DMS79 treated with DMSO at 0.1 percent for 48 hours (cell line): ENCODE results near the gene FHIP1A.

Experiments used
- DNase-seq: peaks from one replicate; lab custom pipeline; 2025; lab: John Stamatoyannopoulos, UW

The FHIP1A gene

GRCh38 chr4:151417766-151418376, 8.9 kb downstream of the FHIP1A start:
- no peak for DNase-seq

- DNase-seq: no peak
Observed at GRCh38 chr4:151418385-151418784, 9.4 kb downstream of the FHIP1A start.

DNA sequence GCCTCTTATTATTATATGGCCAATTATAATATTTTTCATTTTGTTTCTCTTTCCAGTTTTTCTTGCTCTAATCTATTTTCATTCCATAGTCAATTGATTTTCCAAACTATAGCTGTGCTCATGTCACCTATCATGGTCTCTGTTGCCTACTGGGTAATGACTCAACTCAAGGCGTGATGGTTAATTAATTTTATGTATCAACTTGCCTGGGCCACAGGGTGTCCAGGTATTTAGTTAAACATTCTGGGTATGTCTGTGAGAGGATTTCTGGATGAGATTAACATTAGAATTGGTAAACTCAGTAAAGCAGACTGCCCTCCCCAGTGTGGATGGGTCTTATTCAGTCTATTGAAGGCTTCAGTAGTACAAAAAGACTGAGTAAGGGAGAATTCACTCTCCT, 9.9 kb downstream of the FHIP1A start:
- DNase-seq: no peak

DNA sequence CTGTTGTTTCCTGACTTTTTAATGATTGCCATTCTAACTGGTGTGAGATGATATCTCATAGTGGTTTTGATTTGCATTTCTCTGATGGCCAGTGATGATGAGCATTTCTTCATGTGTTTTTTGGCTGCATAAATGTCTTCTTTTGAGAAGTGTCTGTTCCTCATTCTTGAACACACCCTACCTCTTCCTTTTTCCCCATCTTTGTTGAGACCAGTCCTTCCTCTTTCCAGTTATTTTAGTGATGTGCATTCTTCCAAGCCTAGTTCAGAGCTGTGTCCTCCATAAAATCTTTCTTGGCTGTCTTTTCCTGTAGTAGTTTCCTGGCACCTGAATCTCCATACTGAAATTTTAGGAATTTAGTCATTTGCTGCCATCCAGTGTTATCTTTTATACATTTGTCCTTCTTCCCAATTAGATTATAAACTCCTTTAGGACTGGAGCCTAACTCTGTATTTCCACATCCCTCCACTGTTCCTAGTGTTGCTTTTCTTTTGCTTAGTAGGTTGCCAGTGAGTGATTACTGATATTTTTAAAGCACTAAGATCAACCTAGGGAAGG, 11.4 kb downstream of the FHIP1A start:
- DNase-seq: no peak

DNA sequence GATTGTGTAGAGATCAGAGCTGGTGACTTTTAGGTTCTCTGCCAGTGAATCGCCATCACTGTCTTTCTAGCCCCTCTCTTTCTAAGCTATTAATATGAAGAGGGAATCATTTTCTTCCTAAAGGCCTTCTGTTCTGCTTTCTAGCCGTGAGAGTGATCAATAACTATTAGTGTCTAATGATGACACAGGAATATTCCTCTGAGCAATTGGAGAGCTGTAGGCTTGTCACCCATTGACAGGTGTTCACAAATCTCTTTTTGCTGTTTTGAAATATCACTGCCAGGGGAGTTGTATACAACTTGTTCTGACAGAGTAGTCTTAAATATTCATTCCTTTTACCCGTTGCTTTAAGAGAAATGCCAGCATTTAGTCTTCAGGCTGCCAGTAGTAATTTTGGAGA, 13.9 kb downstream of the FHIP1A start:
- DNase-seq: no peak

GRCh38 chr4:151426513-151426912, 17.5 kb downstream of the FHIP1A start:
- no peak for DNase-seq

DNA sequence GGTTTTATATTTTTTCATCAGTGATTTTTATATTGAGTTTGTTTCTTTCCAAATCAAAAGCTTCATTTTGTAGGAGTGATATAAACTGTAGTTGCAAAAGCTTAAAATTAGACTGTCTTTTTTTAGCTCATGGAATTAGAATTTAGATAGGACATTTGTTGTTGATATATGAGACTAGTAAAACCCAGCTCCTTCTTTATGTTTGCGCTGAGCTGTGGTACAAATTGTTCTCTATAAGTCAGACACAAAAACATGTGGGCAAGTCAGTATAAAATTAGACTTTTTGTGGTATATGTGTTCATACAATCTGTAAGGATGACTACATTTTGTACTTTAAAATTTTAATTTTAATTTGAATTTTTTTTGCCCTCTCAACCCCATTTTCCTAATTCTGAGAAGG, 18.3 kb downstream of the FHIP1A start:
- DNase-seq: no peak

DNA sequence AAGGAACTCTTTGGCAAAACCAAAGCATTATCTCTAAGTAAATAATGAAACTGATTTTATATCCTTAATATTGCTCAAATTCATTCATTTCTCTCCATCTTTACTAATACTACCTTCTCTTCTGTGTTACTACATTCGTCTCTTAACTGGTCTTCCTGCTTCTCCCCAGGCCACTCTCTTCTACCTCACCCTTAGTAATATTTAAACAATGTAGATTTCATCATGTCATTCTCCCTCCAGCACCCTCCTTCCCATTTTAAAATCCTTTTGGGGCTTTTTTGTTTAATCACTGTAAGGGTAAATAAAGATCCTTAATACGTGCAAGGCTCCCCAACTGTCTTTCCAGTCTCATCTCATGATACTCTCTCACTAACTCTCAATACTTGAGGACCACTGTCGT, 19.4 kb downstream of the FHIP1A start:
- no peak for DNase-seq

GRCh38 chr4:151429957-151430570, 21.1 kb downstream of the FHIP1A start:
- DNase-seq: no peak

- DNase-seq: no peak
Observed at GRCh38 chr4:151430740-151431457, 21.9 kb downstream of the FHIP1A start.

DNA sequence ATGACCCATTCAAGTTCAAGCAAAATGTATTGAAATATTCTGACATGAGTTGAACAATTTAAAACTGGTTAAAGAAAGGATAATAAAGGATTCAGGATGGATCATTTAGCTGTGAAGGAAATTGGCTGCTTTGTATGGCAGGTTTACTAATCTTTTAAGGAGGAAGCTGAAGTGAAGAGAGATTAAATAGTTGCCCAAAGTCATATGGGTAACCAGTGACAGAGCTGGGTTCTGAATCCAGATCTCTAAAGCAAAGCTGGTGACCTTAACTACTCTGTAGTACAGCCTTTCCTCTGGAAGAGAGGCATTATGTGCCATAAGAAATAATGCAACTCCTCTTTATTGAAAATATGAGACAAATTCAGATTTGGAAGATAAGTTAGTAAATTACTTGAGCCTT, 22.8 kb downstream of the FHIP1A start:
- no peak for DNase-seq

- no peak for DNase-seq
Observed at GRCh38 chr4:151432654-151433053, 23.7 kb downstream of the FHIP1A start.

- no peak for DNase-seq
Observed at GRCh38 chr4:151434183-151434860, 25.3 kb downstream of the FHIP1A start.

DNA sequence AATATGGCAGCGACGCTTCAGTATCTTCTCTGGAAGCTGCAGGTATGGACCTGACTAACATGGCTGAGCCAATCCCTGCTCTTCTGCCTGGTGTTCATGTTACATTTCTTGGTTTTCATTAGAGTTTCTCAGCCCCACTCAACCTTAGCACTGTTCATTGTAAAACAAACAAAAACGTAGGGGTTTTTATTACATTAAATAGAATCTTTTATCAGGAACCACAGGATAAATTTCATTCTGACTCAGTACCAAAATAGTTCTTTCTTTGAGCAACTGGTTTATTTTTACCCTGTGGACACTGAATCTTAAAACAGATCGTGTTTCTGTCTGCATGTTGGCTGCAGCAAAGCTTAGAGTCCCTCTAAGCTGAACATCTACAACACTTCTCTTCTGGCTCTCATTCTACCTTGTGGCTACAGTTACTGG, 27.1 kb downstream of the FHIP1A start:
- no peak for DNase-seq

DNA sequence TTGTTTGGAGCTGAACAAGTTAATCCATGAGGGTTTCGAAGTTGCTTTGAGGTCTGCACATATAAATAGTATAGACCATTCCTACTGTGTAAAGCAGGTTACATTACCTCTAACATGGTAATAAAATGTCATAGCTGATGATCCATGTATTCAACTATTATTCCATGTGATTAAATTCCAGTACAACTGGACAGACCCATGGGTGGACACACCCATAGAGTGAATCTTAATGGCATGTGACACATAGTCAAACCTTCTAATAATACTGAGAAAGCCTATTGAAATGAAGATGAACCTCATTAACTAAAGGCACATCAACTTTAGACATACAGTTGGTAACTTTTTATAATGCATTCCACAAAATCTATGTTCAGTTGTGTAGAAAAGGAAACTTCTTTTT, 28.5 kb downstream of the FHIP1A start:
- DNase-seq: no peak

- DNase-seq: no peak
Observed at GRCh38 chr4:151438154-151438553, 29.2 kb downstream of the FHIP1A start.

GRCh38 chr4:151439320-151439719, 30.3 kb downstream of the FHIP1A start:
- no peak for DNase-seq

DNA sequence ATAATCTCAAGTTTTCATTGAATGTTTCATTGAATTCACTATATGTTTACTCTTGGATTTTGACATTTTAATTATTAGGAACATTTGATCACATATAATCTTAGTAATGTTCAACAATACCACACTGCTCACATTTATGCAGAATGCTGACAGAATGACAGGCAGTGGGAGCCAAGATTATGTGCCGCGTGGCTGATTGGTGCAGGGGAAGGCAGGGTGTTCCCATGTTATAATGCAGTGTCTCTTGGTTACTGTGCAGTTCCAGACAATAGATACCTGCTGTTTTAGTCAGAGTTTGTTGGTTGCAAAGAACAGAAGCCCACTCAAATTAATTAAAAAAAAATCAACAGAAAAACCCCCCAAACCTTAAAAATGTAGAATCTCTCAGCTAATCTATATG, 33.0 kb downstream of the FHIP1A start:
- DNase-seq: no peak

DNA sequence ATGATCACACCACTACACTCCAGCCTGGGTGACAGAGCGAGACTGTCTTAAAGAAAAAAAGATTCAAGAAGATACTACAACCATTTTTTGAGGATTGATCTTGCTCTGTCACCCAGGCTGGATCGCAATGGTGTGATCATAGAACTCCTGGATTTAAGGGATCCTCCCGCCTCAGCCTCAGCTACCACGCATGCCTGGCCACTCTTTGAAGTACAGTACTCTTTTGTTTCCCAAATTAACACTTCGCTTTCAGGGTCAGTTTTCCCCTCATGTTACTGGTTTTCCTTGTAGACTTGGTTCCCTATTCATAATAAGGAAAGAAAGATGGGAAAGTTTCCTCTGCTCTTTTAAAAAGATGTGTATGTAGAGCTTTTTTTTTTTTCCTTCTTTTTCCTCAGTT, 34.3 kb downstream of the FHIP1A start:
- DNase-seq: no peak

- no peak for DNase-seq
Observed at GRCh38 chr4:151443752-151444151, 34.8 kb downstream of the FHIP1A start.

GRCh38 chr4:151446208-151446607, 37.2 kb downstream of the FHIP1A start:
- DNase-seq: no peak

DNA sequence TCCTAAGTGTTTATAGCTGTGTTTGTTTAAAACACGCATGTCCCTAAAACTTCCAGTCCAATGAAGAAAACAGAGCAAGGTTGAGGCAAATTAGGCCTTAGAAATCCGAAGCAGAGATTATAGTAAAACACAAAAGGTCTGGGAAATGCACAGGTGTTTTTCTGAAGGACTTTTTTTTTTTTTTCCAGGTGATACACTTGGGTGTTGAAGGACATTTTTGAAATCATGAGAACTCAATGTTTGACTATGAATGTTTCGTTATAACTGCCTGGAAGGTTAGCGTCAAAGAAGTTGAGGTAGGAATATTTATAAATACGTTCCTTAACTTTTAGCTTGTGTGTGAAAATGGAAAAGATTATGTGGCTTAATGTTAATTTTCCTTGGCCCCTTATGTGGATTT, 45.5 kb downstream of the FHIP1A start:
- no peak for DNase-seq

GRCh38 chr4:151455212-151455611, 46.2 kb downstream of the FHIP1A start:
- DNase-seq: no peak
